Neural cell (in vitro differentiated cells): ENCODE data around the gene WHAMM. TPM values are rescaled to one million over a fixed set of nuclear protein-coding genes. Genes with fewer than 3 reads are reported as not detected.

ENCODE experiments used
- H2AFZ ChIP-seq: fragments of 200-600, 300-800 bp; sonication (generic), shearing (Covaris generic); 2 replicates; pipeline ENCODE4 v1.6.0; 2014; ENCODE audit warnings: low read depth, mild to moderate bottlenecking, antibody characterized with exemption, low read length, moderate library complexity
- H3F3A ChIP-seq: fragments of 200-600 bp; shearing (Covaris generic); 2 replicates; pipeline ENCODE4 v1.6.1; 2016; ENCODE audit warnings: mild to moderate bottlenecking, moderate library complexity, mixed read lengths, antibody characterized with exemption, low read length; ENCODE audit not compliant: insufficient read depth, poor library complexity, severe bottlenecking
- H3K27ac ChIP-seq: fragments of 200-600, 300-800 bp; sonication (generic), shearing (Covaris generic); 2 replicates; pipeline ENCODE4 v1.5.1; 2014; ENCODE audit warnings: mild to moderate bottlenecking, low read length, moderate library complexity
- H3K27me3 ChIP-seq: fragments of 300-800, 200-600 bp; sonication (generic), shearing (Covaris generic); 2 replicates; pipeline ENCODE4 v1.6.0; 2014; ENCODE audit warnings: mild to moderate bottlenecking, low read depth, low read length, moderate library complexity; ENCODE audit not compliant: insufficient read depth
- H3K36me3 ChIP-seq: fragments of 300-800, 200-600 bp; sonication (generic), shearing (Covaris generic); 2 replicates; pipeline ENCODE4 v1.5.1; 2014; ENCODE audit warnings: mild to moderate bottlenecking, antibody characterized with exemption, low read length, moderate library complexity; ENCODE audit not compliant: insufficient read depth
- H3K4me2 ChIP-seq: fragments of 300-800, 200-600 bp; sonication (generic), shearing (Covaris generic); 2 replicates; pipeline ENCODE4 v1.6.0; 2014; ENCODE audit warnings: mild to moderate bottlenecking, low read length
- H3K4me3 ChIP-seq: fragments of 300-800, 200-600 bp; sonication (generic), shearing (Covaris generic); 2 replicates; pipeline ENCODE4 v1.5.1; 2014; ENCODE audit warnings: mild to moderate bottlenecking, low read length, moderate library complexity
- H3K79me2 ChIP-seq: fragments of 200-600 bp; shearing (Covaris generic); replicated peaks from 2 replicates; pipeline ENCODE4 v1.6.0; 2014; ENCODE audit warnings: mild to moderate bottlenecking, low read length, moderate library complexity; ENCODE audit not compliant: insufficient read depth
- H3K9ac ChIP-seq: fragments of 300-800, 200-600 bp; sonication (generic), shearing (Covaris generic); 2 replicates; pipeline ENCODE4 v1.6.1; 2016; ENCODE audit warnings: mild to moderate bottlenecking, low read length, mixed read lengths
- H3K9me2 ChIP-seq: fragments of 200-600 bp; shearing (Covaris generic); 2 replicates; pipeline ENCODE4 v1.6.1; 2016; ENCODE audit warnings: mild to moderate bottlenecking, low read length, mixed read lengths; ENCODE audit not compliant: insufficient read depth
- H3K9me3 ChIP-seq: fragments of 200-600, 300-800 bp; sonication (generic), shearing (Covaris generic); 2 replicates; pipeline ENCODE4 v1.6.1; 2016; ENCODE audit warnings: mild to moderate bottlenecking, mixed run types, low read length, moderate library complexity, mixed read lengths
- H4K20me1 ChIP-seq: fragments of 200-600 bp; shearing (Covaris generic); 2 replicates; pipeline ENCODE4 v1.6.1; 2016; ENCODE audit warnings: mild to moderate bottlenecking, mixed run types; ENCODE audit not compliant: insufficient read depth
- CTCF ChIP-seq: fragments of 450-650 bp; IDR thresholded peaks from 2 replicates; pipeline ENCODE4 v1.5.1; 2014; ENCODE audit warnings: antibody characterized with exemption, mild to moderate bottlenecking, moderate library complexity; ENCODE audit not compliant: poor library complexity, severe bottlenecking
- EP300 ChIP-seq: fragments of 450-650 bp; conservative IDR thresholded peaks from 2 replicates; pipeline ENCODE4 v1.6.1; 2014; ENCODE audit warnings: antibody characterized with exemption, mild to moderate bottlenecking, moderate library complexity; ENCODE audit not compliant: poor library complexity, severe bottlenecking
- EZH2 ChIP-seq: fragments of 200-600, 300-800 bp; shearing (Covaris generic), sonication (generic); IDR thresholded peaks from 2 replicates; pipeline ENCODE4 v1.6.1; 2014; ENCODE audit warnings: antibody characterized with exemption, low read length, borderline replicate concordance, mild to moderate bottlenecking; ENCODE audit not compliant: insufficient read depth, poor library complexity, severe bottlenecking
- MXI1 ChIP-seq: fragments of 450-650 bp; conservative IDR thresholded peaks from 2 replicates; pipeline ENCODE4 v1.6.1; 2014; ENCODE audit warnings: antibody characterized with exemption, mild to moderate bottlenecking; ENCODE audit not compliant: poor library complexity, severe bottlenecking
- POLR2AphosphoS5 ChIP-seq: IDR thresholded peaks from 2 replicates; pipeline ENCODE4 v1.6.1; 2012
- RAD21 ChIP-seq: fragments of 450-650 bp; conservative IDR thresholded peaks from 2 replicates; pipeline ENCODE4 v1.6.1; 2014; ENCODE audit warnings: antibody characterized with exemption, mild to moderate bottlenecking, moderate library complexity
- REST ChIP-seq: IDR thresholded peaks from 2 replicates; pipeline ENCODE4 v1.6.1; 2012; ENCODE audit warnings: borderline replicate concordance
- SMC3 ChIP-seq: fragments of 450-650 bp; conservative IDR thresholded peaks from 2 replicates; pipeline ENCODE4 v1.6.1; 2014; ENCODE audit warnings: antibody characterized with exemption, mild to moderate bottlenecking, moderate library complexity; ENCODE audit not compliant: poor library complexity
- TAF1 ChIP-seq: IDR thresholded peaks from 2 replicates; pipeline ENCODE4 v1.6.1; 2012; ENCODE audit warnings: low read depth
- polyA plus RNA-seq: library from polyadenylated mRNA; depleted of rRNA; stranded (reverse); fragments of >200 nt; gene quantifications from 2 replicates; pipeline ENCODE4 v1.2.3, GENCODE V29; 2014

Gene WHAMM
- polyA plus RNA-seq, 1 donor from 2014 or later = 2.8 TPM

DNA sequence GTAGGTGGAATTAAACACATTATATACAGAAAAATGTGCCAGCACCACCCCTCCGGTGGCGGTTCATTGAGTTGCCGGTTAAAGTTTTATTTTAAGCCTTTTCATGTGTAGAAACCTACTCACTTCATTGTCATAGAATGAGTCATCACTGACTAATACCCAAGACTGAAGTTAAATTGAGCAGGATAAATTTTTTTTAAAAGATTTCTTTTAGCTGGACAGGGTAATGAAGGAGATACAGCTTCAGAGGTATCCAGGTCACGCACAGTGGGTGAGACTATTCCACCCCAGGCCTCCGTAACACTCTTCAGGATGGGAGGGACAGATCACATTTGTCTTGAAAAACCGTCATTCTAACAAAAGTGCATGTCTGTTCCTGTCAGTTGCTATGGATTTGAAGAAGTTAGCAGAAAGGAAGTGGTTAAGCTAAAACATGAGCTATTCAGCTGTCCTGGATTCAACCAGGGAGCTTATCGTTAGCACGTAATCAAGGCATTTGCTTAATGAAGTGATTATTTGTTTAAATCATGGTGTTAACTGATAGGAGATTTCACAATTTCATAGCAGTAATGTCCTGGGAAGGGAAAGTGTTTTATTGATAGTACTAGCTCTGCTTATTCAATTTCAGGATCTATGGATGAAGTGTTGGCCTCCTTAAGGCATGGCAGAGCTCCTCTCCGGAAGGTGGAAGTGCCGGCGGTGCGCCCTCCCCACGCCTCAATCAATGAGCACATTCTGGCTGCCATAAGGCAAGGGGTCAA is 23.4 kb downstream of the WHAMM start:
- H3F3A ChIP-seq = no peaks in the 10 kb centered on the region

DNA sequence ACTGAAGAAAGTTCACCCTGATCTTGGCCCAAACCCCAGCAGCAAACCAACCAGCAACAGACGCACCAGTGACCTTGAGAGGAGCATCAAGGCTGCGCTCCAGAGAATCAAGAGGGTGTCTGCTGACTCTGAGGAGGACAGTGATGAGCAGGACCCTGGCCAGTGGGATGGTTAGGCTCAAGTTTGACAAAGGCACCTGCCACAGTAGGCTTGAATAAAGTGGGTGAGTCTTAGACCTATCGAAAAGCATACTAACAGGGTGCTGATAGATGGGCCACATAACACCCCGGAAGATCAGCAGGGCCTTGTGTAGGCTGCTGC is 23.9 kb downstream of the WHAMM start:
- Histone ChIP-seq H3K4me2 (no peak overlapping the region), H3K9me2 (no peaks in the 10 kb centered on the region), H3K9me3 (no peaks in the 10 kb centered on the region), H3K27me3 (no peaks in the 10 kb centered on the region), H3K36me3 (peaks cover 6% of the 10 kb centered on the region), H2AFZ (no peak overlapping the region), H3K9ac (no peak overlapping the region), H4K20me1 (no peaks in the 10 kb centered on the region), H3K4me3 (no peak overlapping the region), H3K27ac (no peak overlapping the region), H3K79me2 (no peaks in the 10 kb centered on the region), H3F3A (no peaks in the 10 kb centered on the region)
- no peak for TF ChIP-seq REST
- TF ChIP-seq CTCF = no peak
- TF ChIP-seq MXI1 = no peak
- TF ChIP-seq TAF1 = no peak
- TF ChIP-seq POLR2AphosphoS5 = no peak
- no peak for TF ChIP-seq RAD21

More for the DNA sequence above, 23.4 kb downstream of the WHAMM start:
- peaks cover 6% of the 10 kb centered on the region for H3K36me3 ChIP-seq
- no peaks in the 10 kb centered on the region for H3K79me2 ChIP-seq
- TF ChIP-seq EZH2 (no peak), POLR2AphosphoS5 (no peak), TAF1 (no peak), EP300 (no peak), RAD21 (no peak), MXI1 (no peak), CTCF (no peak), REST (no peak), SMC3 (no peak)
- no peaks in the 10 kb centered on the region for H3K9me2 ChIP-seq
- H3K9ac ChIP-seq = no peak overlapping the region
- no peaks in the 10 kb centered on the region for H3K9me3 ChIP-seq
- no peak overlapping the region for H2AFZ ChIP-seq
- H4K20me1 ChIP-seq = no peaks in the 10 kb centered on the region
- H3K27me3 ChIP-seq = no peaks in the 10 kb centered on the region
- H3K4me3 ChIP-seq = no peak overlapping the region
- H3K4me2 ChIP-seq = no peak overlapping the region
- H3K27ac ChIP-seq = no peak overlapping the region
